ENCODE measurements around the gene BCL6B. TPM values are rescaled to one million over a fixed set of nuclear protein-coding genes. Genes with fewer than 3 reads are reported as not detected.

The BCL6B gene
- total and polyA plus RNA-seq, 2 experiments from 2014 or later, result 1.7 TPM; not detected in 1

GRCh38 chr17:7067198-7067597 is 44.3 kb downstream of the BCL6B start:
- no peaks in the 10 kb centered on the region for H3K36me3 ChIP-seq
- TF ChIP-seq, protein P1, sequence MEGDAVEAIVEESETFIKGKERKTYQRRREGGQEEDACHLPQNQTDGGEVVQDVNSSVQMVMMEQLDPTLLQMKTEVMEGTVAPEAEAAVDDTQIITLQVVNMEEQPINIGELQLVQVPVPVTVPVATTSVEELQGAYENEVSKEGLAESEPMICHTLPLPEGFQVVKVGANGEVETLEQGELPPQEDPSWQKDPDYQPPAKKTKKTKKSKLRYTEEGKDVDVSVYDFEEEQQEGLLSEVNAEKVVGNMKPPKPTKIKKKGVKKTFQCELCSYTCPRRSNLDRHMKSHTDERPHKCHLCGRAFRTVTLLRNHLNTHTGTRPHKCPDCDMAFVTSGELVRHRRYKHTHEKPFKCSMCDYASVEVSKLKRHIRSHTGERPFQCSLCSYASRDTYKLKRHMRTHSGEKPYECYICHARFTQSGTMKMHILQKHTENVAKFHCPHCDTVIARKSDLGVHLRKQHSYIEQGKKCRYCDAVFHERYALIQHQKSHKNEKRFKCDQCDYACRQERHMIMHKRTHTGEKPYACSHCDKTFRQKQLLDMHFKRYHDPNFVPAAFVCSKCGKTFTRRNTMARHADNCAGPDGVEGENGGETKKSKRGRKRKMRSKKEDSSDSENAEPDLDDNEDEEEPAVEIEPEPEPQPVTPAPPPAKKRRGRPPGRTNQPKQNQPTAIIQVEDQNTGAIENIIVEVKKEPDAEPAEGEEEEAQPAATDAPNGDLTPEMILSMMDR (IDR thresholded peaks at IDR 0.05; ENCODE audit: low read depth, low read length), result no peak
- H3K4me1 ChIP-seq (ENCODE audit: low read depth), result no peaks in the 10 kb centered on the region
- H3K9me3 ChIP-seq (ENCODE audit: low read depth), result no peaks in the 10 kb centered on the region
- no peak for DNase-seq (ENCODE audit: low read depth in 1 of 2, low spot score in 1 of 2)
- no peaks in the 10 kb centered on the region for H3K27me3 ChIP-seq
- H3K27ac ChIP-seq, result no peak overlapping the region
- H3K4me3 ChIP-seq, result no peak overlapping the region

DNA sequence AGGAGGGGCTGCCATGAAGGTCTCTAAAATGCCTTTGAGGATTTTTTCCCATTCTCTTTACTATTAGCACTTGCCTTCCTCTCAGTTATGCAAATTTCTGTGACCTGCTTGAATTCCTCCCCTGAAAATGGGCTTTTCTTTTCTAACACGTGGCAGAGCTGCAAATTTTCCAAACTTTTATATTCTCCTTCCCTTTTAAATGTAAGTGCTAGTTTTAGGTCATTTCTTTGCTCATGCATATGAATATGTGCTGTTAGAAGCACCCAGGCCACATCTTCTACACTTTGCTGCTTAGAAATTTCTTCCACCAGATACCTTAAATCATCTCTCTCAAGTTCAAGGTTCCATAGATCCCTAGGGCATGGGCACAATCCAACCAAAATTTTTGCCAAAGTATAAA is 45.4 kb downstream of the BCL6B start:
- Histone ChIP-seq H3K9me3 (ENCODE audit: low read depth) (no peaks in the 10 kb centered on the region), H3K27me3 (no peaks in the 10 kb centered on the region), H3K36me3 (no peaks in the 10 kb centered on the region), H3K4me3 (no peak overlapping the region), H3K27ac (no peak overlapping the region), H3K4me1 (ENCODE audit: low read depth) (no peaks in the 10 kb centered on the region)
- TF ChIP-seq, protein P1 (IDR thresholded peaks at IDR 0.05; ENCODE audit: low read depth, low read length), result no peak
- no peak for DNase-seq (ENCODE audit: low read depth in 1 of 2, low spot score in 1 of 2)

DNA sequence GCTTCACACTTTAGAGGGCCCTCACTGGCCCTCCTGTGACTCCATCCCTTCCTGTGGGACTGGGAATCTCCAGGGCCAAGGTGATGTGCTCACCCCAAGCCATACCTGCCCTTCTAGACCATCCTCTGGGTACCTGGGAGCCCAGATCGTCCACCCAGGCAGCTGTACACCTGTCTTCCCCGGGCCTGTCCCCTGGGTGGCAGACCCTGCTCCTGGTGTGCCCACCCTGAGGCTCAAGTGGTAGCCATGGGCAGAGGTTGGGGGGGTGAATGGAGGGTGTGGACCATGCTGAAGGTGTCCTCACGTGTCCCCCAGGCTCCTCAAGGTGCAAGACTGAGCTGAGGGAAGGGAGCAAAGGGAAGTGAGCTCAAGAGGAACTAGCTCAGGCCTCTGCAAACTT is 47.9 kb downstream of the BCL6B start:
- no peaks in the 10 kb centered on the region for H3K27me3 ChIP-seq
- no peak overlapping the region for H3K27ac ChIP-seq
- DNase-seq (ENCODE audit: low read depth in 1 of 2, low spot score in 1 of 2), result no peak
- H3K4me3 ChIP-seq, result no peak overlapping the region
- H3K4me1 ChIP-seq (ENCODE audit: low read depth), result no peaks in the 10 kb centered on the region
- H3K36me3 ChIP-seq, result no peaks in the 10 kb centered on the region
- H3K9me3 ChIP-seq (ENCODE audit: low read depth), result no peaks in the 10 kb centered on the region
- TF ChIP-seq, protein P1 (IDR thresholded peaks at IDR 0.05; ENCODE audit: low read depth, low read length), result no peak

- Histone ChIP-seq H3K36me3 (no peaks in the 10 kb centered on the region), H3K4me3 (no peak overlapping the region), H3K9me3 (ENCODE audit: low read depth) (no peaks in the 10 kb centered on the region), H3K27me3 (no peaks in the 10 kb centered on the region), H3K4me1 (ENCODE audit: low read depth) (no peaks in the 10 kb centered on the region), H3K27ac (no peak overlapping the region)
- TF ChIP-seq, protein P1 (IDR thresholded peaks at IDR 0.05; ENCODE audit: low read depth, low read length), result no peak
- no peak for DNase-seq (ENCODE audit: low read depth in 1 of 2, low spot score in 1 of 2)
Measured at GRCh38 chr17:7072406-7072805, 49.6 kb downstream of the BCL6B start.

DNA sequence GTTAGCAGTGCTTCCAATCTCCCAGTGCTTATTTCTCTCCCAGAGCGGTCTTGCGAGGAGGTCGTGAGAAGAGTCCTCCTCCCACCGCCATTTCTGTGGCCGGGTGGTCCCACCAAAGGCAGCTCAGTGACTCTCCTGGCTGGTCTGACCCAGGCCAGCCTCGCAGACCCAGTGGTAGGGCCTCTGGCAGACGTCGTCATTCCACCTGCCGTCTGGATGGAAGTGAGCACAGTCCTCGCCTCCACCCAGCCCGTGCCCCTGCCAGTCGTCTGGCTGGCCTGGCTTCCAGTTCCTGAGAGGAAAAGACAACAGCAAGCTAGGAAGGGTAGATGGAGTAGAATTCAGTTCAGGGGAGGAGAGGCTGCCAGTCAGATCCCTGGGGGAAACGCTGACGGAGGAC is 52.1 kb downstream of the BCL6B start:
- no peak overlapping the region for H3K4me3 ChIP-seq
- H3K4me1 ChIP-seq (ENCODE audit: low read depth), result no peaks in the 10 kb centered on the region
- H3K36me3 ChIP-seq, result no peaks in the 10 kb centered on the region
- no peaks in the 10 kb centered on the region for H3K27me3 ChIP-seq
- no peak for DNase-seq (ENCODE audit: low read depth in 1 of 2, low spot score in 1 of 2)
- H3K27ac ChIP-seq, result no peak overlapping the region
- no peaks in the 10 kb centered on the region for H3K9me3 ChIP-seq (ENCODE audit: low read depth)
- TF ChIP-seq, protein P1 (IDR thresholded peaks at IDR 0.05; ENCODE audit: low read depth, low read length), result no peak

Measured in cardiac muscle cell (in vitro differentiated cells and primary cell).